Measurements from ENCODE around the gene PP2D1. TPM values are rescaled to one million over a fixed set of nuclear protein-coding genes. Genes with fewer than 3 reads are reported as not detected.

PP2D1 gene
- total RNA-seq, 2 experiments from 2014 or later, result not detected

DNA sequence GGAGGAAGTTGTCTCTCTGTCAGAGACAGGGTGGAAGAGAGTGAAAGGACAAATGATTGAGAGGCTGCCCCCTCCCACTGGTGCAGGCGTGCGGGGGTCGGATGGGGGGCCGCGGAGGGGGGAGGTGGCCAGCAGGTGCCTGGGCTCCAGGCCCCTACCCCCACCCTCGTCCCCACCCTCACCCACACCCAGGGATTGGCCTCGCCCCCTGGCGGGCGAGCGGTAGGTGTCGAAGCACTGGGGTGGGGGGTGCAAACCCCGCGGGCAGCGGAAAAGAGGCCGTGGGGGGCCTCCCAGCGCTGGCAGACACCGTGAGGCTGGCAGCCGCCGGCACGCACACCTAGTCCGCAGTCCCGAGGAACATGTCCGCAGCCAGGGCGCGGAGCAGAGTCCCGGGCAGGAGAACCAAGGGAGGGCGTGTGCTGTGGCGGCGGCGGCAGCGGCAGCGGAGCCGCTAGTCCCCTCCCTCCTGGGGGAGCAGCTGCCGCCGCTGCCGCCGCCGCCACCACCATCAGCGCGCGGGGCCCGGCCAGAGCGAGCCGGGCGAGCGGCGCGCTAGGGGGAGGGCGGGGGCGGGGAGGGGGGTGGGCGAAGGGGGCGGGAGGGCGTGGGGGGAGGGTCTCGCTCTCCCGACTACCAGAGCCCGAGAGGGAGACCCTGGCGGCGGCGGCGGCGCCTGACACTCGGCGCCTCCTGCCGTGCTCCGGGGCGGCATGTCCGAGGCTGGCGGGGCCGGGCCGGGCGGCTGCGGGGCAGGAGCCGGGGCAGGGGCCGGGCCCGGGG, 27.9 kb upstream of the PP2D1 start, which contains the start of gene KAT2B:
KAT2B (plus strand) TSS at position 682 of the 783 bp plus-strand sequence; CDS start at position 714, 32 bp downstream.
- Histone ChIP-seq H3K9me3 (ENCODE audit: low read length) (no peaks in the 10 kb centered on the region), H3K79me2 (ENCODE audit: insufficient read depth, low read depth, low read length) (peaks cover 35% of the 10 kb centered on the region), H2AFZ (ENCODE audit: low read length) (peak within 1 kb of the TSS; percentile 93), H3K4me2 (ENCODE audit: low read length) (peak within 1 kb of the TSS; percentile 92), H3K4me1 (ENCODE audit: insufficient read depth, low read length, poor library complexity, severe bottlenecking) (peaks cover 52% of the 10 kb centered on the region), H3K9me2 (ENCODE audit: insufficient read depth, low read length) (no peaks in the 10 kb centered on the region), H3K27ac (ENCODE audit: low read depth, low read length, poor library complexity, severe bottlenecking) (peak within 1 kb of the TSS; percentile 93), H3K4me3 (ENCODE audit: low read depth, low read length, poor library complexity, severe bottlenecking) (peak within 1 kb of the TSS; percentile 94), H3K36me3 (ENCODE audit: insufficient read depth, low read length) (no peaks in the 10 kb centered on the region), H4K20me1 (ENCODE audit: insufficient read depth, low read length) (peaks cover 7% of the 10 kb centered on the region; the same call in 1 of the 2 replicates)
- no TSS peak for BruUV-seq (replicated peaks)
- TF ChIP-seq CTCF (conservative IDR thresholded peaks at IDR 0.05; ENCODE audit: low read length), result peak; percentile 78
- no peak for TF ChIP-seq EZH2phosphoT487 (IDR thresholded peaks at IDR 0.05; ENCODE audit: borderline replicate concordance, low read depth, low read length)
- ChIA-PET CTCF (ENCODE audit: unreplicated experiment) (no interaction called here), POLR2A (interaction anchor here (2.3 to 2.5 kb wide), 2 partner anchors 12 to 145 kb away, joined by 6 to 29 read pairs; partner anchors contain the start of gene SGO1)
- DNase-seq (ENCODE audit: low spot score), result peak; percentile 93
- intact Hi-C loops (cut with micrococcal nuclease; ENCODE audit: unreplicated experiment), result loop anchor here (1.0 to 10.0 kb wide), 5 partner anchors 8 to 1295 kb away; partner anchors contain the start of gene SGO1

DNA sequence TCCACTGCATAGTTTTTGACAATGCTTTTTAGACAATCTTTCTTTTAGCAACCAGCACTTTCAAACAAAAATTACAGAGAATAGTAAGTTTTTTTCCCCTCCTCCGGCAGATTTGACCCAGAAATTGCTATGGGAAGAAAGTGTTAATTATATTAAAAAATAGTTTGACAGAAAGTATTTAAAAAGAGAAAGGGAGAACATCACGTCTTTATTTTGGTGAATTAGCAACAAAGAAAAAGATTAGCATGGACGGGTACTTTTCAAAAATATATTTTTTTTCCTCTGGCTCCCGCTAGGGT, 27.4 kb upstream of the PP2D1 start:
- Histone ChIP-seq H3K4me2 (ENCODE audit: low read length) (peak overlapping the region; percentile 92), H2AFZ (ENCODE audit: low read length) (peak overlapping the region; percentile 93), H4K20me1 (ENCODE audit: insufficient read depth, low read length) (peaks cover 7% of the 10 kb centered on the region; the same call in 1 of the 2 replicates), H3K27ac (ENCODE audit: low read depth, low read length, poor library complexity, severe bottlenecking) (peak overlapping the region; percentile 93), H3K9me2 (ENCODE audit: insufficient read depth, low read length) (no peaks in the 10 kb centered on the region), H3K36me3 (ENCODE audit: insufficient read depth, low read length) (no peaks in the 10 kb centered on the region), H3K9me3 (ENCODE audit: low read length) (no peaks in the 10 kb centered on the region), H3K4me1 (ENCODE audit: insufficient read depth, low read length, poor library complexity, severe bottlenecking) (peaks cover 46% of the 10 kb centered on the region), H3K79me2 (ENCODE audit: insufficient read depth, low read depth, low read length) (peaks cover 29% of the 10 kb centered on the region), H3K4me3 (ENCODE audit: low read depth, low read length, poor library complexity, severe bottlenecking) (peak overlapping the region; percentile 94)
- ChIA-PET CTCF (ENCODE audit: unreplicated experiment) (no interaction called here), POLR2A (interaction anchor here (0.8 to 2.2 kb wide), 2 partner anchors 13 to 147 kb away, joined by 3 to 22 read pairs; partner anchors contain the start of gene SGO1)
- no peak for DNase-seq (ENCODE audit: low spot score)
- TF ChIP-seq CTCF (conservative IDR thresholded peaks at IDR 0.05; ENCODE audit: low read length), result no peak
- no peak for TF ChIP-seq EZH2phosphoT487 (IDR thresholded peaks at IDR 0.05; ENCODE audit: borderline replicate concordance, low read depth, low read length)
- intact Hi-C loops (cut with micrococcal nuclease; ENCODE audit: unreplicated experiment), result loop anchor here (1.0 to 5.0 kb wide), 2 partner anchors 147 to 692 kb away; partner anchors contain the start of gene SGO1
- BruUV-seq (replicated peaks), result no TSS peak

Data from OCI-LY7 (cell line).